Endothelial cell (in vitro differentiated cells): ENCODE measurements around the gene MAPKAP1. TPM values are rescaled to one million over a fixed set of nuclear protein-coding genes. Genes with fewer than 3 reads are reported as not detected.

Experiments
- DNase-seq: peaks from one replicate; pipeline ENCODE4 v3.0.0; 2021; ENCODE audit warnings: low spot score
- H3K27ac Mint-ChIP-seq: one replicate; pipeline ENCODE4 v1.8.0; 2021; ENCODE audit warnings: mixed read lengths, inconsistent platforms; ENCODE audit not compliant: unreplicated experiment
- H3K27me3 Mint-ChIP-seq: one replicate; pipeline ENCODE4 v1.8.0; 2021; ENCODE audit warnings: mild to moderate bottlenecking, moderate library complexity, mixed read lengths, inconsistent platforms; ENCODE audit not compliant: unreplicated experiment
- H3K36me3 Mint-ChIP-seq: one replicate; pipeline ENCODE4 v1.8.0; 2021; ENCODE audit warnings: mild to moderate bottlenecking, low read depth, mixed read lengths, inconsistent platforms; ENCODE audit not compliant: unreplicated experiment
- H3K4me1 Mint-ChIP-seq: one replicate; pipeline ENCODE4 v1.8.0; 2021; ENCODE audit warnings: mild to moderate bottlenecking, mixed read lengths, inconsistent platforms; ENCODE audit not compliant: unreplicated experiment
- H3K4me3 Mint-ChIP-seq: one replicate; pipeline ENCODE4 v1.8.0; 2021; ENCODE audit warnings: mild to moderate bottlenecking, mixed read lengths, inconsistent platforms; ENCODE audit not compliant: unreplicated experiment
- H3K9me3 Mint-ChIP-seq: one replicate; pipeline ENCODE4 v1.8.0; 2021; ENCODE audit warnings: mixed read lengths, inconsistent platforms; ENCODE audit not compliant: unreplicated experiment
- CTCF ChIP-seq: fragments of 200-600 bp; sonication (generic); IDR thresholded peaks from one replicate; pipeline ENCODE4 v1.5.0; 2021; ENCODE audit warnings: antibody characterized with exemption; ENCODE audit not compliant: unreplicated experiment
- total RNA-seq: library from RNA; stranded (reverse); fragmentation: NEBNext Ultra II Directional; extraction: Animal tissue kit (Norgen Biotek cat#: 25700); gene quantifications from one replicate; pipeline ENCODE4 v1.2.1, GENCODE V29; 2021; ENCODE audit not compliant: unreplicated experiment

Gene MAPKAP1
- total RNA-seq, 1 donor from 2014 or later = 74.6 TPM

- Mint-ChIP-seq H3K4me3 (no peak overlapping the region), H3K4me1 (peaks cover 13% of the 10 kb centered on the region), H3K36me3 (no peaks in the 10 kb centered on the region), H3K27ac (no peak overlapping the region), H3K9me3 (no peaks in the 10 kb centered on the region), H3K27me3 (peaks cover 2% of the 10 kb centered on the region)
- TF ChIP-seq CTCF = no peak
- no peak for DNase-seq
Observed at GRCh38 chr9:125529107-125529506, 177.9 kb downstream of the MAPKAP1 start.

- Mint-ChIP-seq H3K4me1 (peaks cover 23% of the 10 kb centered on the region), H3K27ac (no peak overlapping the region), H3K36me3 (peaks cover 5% of the 10 kb centered on the region), H3K9me3 (no peaks in the 10 kb centered on the region), H3K27me3 (peaks cover 1% of the 10 kb centered on the region), H3K4me3 (no peak overlapping the region)
- no peak for DNase-seq
- TF ChIP-seq CTCF = no peak
Observed at GRCh38 chr9:125527471-125528002, 179.5 kb downstream of the MAPKAP1 start.

GRCh38 chr9:125525921-125526631 lies 180.9 kb downstream of the MAPKAP1 start:
- Mint-ChIP-seq H3K27ac (no peak overlapping the region), H3K27me3 (no peaks in the 10 kb centered on the region), H3K9me3 (no peaks in the 10 kb centered on the region), H3K36me3 (peaks cover 8% of the 10 kb centered on the region), H3K4me3 (no peak overlapping the region), H3K4me1 (peaks cover 34% of the 10 kb centered on the region)
- DNase-seq = no peak
- TF ChIP-seq CTCF = no peak

DNA sequence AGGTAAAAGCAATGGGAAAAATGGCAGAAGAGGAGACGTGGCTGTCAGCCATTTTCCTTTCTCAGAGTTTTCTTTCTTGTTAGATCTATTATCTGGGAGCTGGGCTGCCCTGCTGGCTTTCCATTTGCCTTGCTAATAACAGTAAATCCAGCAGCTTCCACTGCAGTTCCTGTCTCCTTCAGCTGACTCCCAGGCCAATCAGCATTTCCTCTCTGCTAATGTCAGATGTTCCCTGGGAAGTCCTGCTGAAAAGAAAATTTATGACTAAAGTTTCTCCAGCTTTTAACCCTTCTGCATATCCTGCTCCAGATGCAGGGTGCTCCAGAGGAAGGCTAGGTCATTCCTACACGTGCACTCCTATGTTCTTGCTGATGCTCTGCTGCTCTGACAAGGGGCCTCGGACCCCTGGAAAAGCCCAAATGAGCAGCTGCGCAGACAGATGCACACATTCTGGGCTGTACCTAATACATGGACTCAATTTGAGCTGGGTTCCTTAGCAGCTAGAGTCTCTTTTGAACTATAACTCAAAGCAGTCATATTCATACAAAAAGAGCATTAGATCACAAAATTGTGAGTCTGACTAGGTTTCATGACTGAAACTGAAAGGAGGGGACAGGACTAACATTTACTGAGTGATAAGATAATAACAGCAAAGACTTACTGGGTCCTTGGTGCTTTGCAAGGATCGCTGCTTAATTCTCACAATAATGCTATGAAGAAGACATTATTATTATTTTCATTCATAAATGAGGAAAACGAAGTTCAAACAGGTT lies 182.2 kb downstream of the MAPKAP1 start:
- no peaks in the 10 kb centered on the region for H3K9me3 Mint-ChIP-seq
- no peak overlapping the region for H3K4me3 Mint-ChIP-seq
- H3K27me3 Mint-ChIP-seq = no peaks in the 10 kb centered on the region
- H3K36me3 Mint-ChIP-seq = peaks cover 8% of the 10 kb centered on the region
- peak; percentile 18 for DNase-seq
- no peak for TF ChIP-seq CTCF
- no peak overlapping the region for H3K27ac Mint-ChIP-seq
- H3K4me1 Mint-ChIP-seq = peaks cover 34% of the 10 kb centered on the region

- Mint-ChIP-seq H3K9me3 (no peaks in the 10 kb centered on the region), H3K27me3 (peaks cover 2% of the 10 kb centered on the region), H3K36me3 (peaks cover 8% of the 10 kb centered on the region), H3K27ac (peak overlapping the region; percentile 68), H3K4me3 (no peak overlapping the region), H3K4me1 (peaks cover 34% of the 10 kb centered on the region)
- DNase-seq = no peak
- no peak for TF ChIP-seq CTCF
Observed at GRCh38 chr9:125523681-125524080, 183.3 kb downstream of the MAPKAP1 start.
